ENCODE results near the gene MFSD11. TPM values are rescaled to one million over a fixed set of nuclear protein-coding genes. Genes with fewer than 3 reads are reported as not detected.
"Not testable (repeated sequence)": the region's sequence is repeated elsewhere in the genome, so short reads cannot be mapped to it uniquely, and the experiment has no call there.

MFSD11 gene
- total RNA-seq, 2 experiments from 2014 or later, result 55.1 to 63.1 TPM

GRCh38 chr17:76697702-76698465 lies 40.0 kb upstream of the MFSD11 start:
- no peaks in the 10 kb centered on the region for H3K79me2 ChIP-seq (ENCODE audit: insufficient read depth, low read depth, low read length)
- H3K4me2 ChIP-seq (ENCODE audit: low read length), result no peak overlapping the region
- no peak overlapping the region for H3K4me3 ChIP-seq (ENCODE audit: low read depth, low read length, poor library complexity, severe bottlenecking)
- H3K9me2 ChIP-seq (ENCODE audit: insufficient read depth, low read length), result no peaks in the 10 kb centered on the region
- H2AFZ ChIP-seq (ENCODE audit: low read length), result no peak overlapping the region
- ChIA-PET CTCF (ENCODE audit: unreplicated experiment) (no interaction called here), POLR2A (interaction anchor here (0.6 kb wide), 2 partner anchors 24 to 225 kb away, joined by 3 read pairs; no protein-coding TSS in a partner anchor)
- H3K27ac ChIP-seq (ENCODE audit: low read depth, low read length, poor library complexity, severe bottlenecking), result no peak overlapping the region
- TF ChIP-seq EZH2phosphoT487 (IDR thresholded peaks at IDR 0.05; ENCODE audit: borderline replicate concordance, low read depth, low read length), result no peak
- no peak for TF ChIP-seq CTCF (conservative IDR thresholded peaks at IDR 0.05; ENCODE audit: low read length)
- H3K4me1 ChIP-seq (ENCODE audit: insufficient read depth, low read length, poor library complexity, severe bottlenecking), result peaks cover 14% of the 10 kb centered on the region
- intact Hi-C loops (cut with micrococcal nuclease; ENCODE audit: unreplicated experiment), result no loop called here
- no peaks in the 10 kb centered on the region for H3K9me3 ChIP-seq (ENCODE audit: low read length)
- no peaks in the 10 kb centered on the region for H3K36me3 ChIP-seq (ENCODE audit: insufficient read depth, low read length)
- H4K20me1 ChIP-seq (ENCODE audit: insufficient read depth, low read length), result no peaks in the 10 kb centered on the region
- BruUV-seq (replicated peaks), result no TSS peak
- no peak for DNase-seq (ENCODE audit: low spot score)

- H2AFZ ChIP-seq (ENCODE audit: low read length); H3K4me2 ChIP-seq (ENCODE audit: low read length); H3K4me3 ChIP-seq (ENCODE audit: low read depth, low read length, poor library complexity, severe bottlenecking); intact Hi-C loops (cut with micrococcal nuclease; ENCODE audit: unreplicated experiment); CTCF ChIA-PET (ENCODE audit: unreplicated experiment); H3K36me3 ChIP-seq (ENCODE audit: insufficient read depth, low read length); H3K9me2 ChIP-seq (ENCODE audit: insufficient read depth, low read length); H3K27ac ChIP-seq (ENCODE audit: low read depth, low read length, poor library complexity, severe bottlenecking); H4K20me1 ChIP-seq (ENCODE audit: insufficient read depth, low read length); H3K9me3 ChIP-seq (ENCODE audit: low read length); H3K79me2 ChIP-seq (ENCODE audit: insufficient read depth, low read depth, low read length); BruUV-seq (replicated peaks); DNase-seq (ENCODE audit: low spot score): not testable (repeated sequence)
- peaks cover 14% of the 10 kb centered on the region for H3K4me1 ChIP-seq (ENCODE audit: insufficient read depth, low read length, poor library complexity, severe bottlenecking)
- POLR2A ChIA-PET, result interaction anchor here (0.6 kb wide), 1 partner anchor 225 kb away, joined by 3 read pairs; no protein-coding TSS in a partner anchor
These were observed 39.4 kb upstream of the MFSD11 start for GRCh38 chr17:76698466-76698977.

- ChIA-PET POLR2A (no interaction called here), CTCF (ENCODE audit: unreplicated experiment) (no interaction called here)
- no peaks in the 10 kb centered on the region for H4K20me1 ChIP-seq (ENCODE audit: insufficient read depth, low read length)
- H3K9me3 ChIP-seq (ENCODE audit: low read length), result no peaks in the 10 kb centered on the region
- intact Hi-C loops (cut with micrococcal nuclease; ENCODE audit: unreplicated experiment), result no loop called here
- peaks cover 14% of the 10 kb centered on the region for H3K4me1 ChIP-seq (ENCODE audit: insufficient read depth, low read length, poor library complexity, severe bottlenecking)
- no peak overlapping the region for H3K27ac ChIP-seq (ENCODE audit: low read depth, low read length, poor library complexity, severe bottlenecking)
- no peaks in the 10 kb centered on the region for H3K36me3 ChIP-seq (ENCODE audit: insufficient read depth, low read length)
- H3K79me2 ChIP-seq (ENCODE audit: insufficient read depth, low read depth, low read length), result no peaks in the 10 kb centered on the region
- no peak for DNase-seq (ENCODE audit: low spot score)
- no peaks in the 10 kb centered on the region for H3K9me2 ChIP-seq (ENCODE audit: insufficient read depth, low read length)
- H3K4me2 ChIP-seq (ENCODE audit: low read length), result no peak overlapping the region
- no peak overlapping the region for H2AFZ ChIP-seq (ENCODE audit: low read length)
- H3K4me3 ChIP-seq (ENCODE audit: low read depth, low read length, poor library complexity, severe bottlenecking), result no peak overlapping the region
- no peak for TF ChIP-seq CTCF (conservative IDR thresholded peaks at IDR 0.05; ENCODE audit: low read length)
- TF ChIP-seq EZH2phosphoT487 (IDR thresholded peaks at IDR 0.05; ENCODE audit: borderline replicate concordance, low read depth, low read length), result no peak
- BruUV-seq (replicated peaks), result no TSS peak
These were observed 37.7 kb upstream of the MFSD11 start for GRCh38 chr17:76700270-76700616.
